Fibroblast of peridontal ligament (primary cell): ENCODE data around the gene FCF1.

Experiments used
- DNase-seq: peaks from one replicate; pipeline ENCODE4 v3.0.0-alpha.2; 2010; ENCODE audit errors: extremely low read depth

Gene FCF1

GRCh38 chr14:74712499-74713394, at the start of gene FCF1, which contains the start of gene AREL1:
TSS of gene FCF1 (plus strand) at chr14:74713144. CDS start at chr14:74713198, 54 bp downstream.
TSS of gene AREL1 (minus strand) at chr14:74713080. CDS start at chr14:74685615, 27,465 bp downstream.
- DNase-seq = peak; percentile 93

DNA sequence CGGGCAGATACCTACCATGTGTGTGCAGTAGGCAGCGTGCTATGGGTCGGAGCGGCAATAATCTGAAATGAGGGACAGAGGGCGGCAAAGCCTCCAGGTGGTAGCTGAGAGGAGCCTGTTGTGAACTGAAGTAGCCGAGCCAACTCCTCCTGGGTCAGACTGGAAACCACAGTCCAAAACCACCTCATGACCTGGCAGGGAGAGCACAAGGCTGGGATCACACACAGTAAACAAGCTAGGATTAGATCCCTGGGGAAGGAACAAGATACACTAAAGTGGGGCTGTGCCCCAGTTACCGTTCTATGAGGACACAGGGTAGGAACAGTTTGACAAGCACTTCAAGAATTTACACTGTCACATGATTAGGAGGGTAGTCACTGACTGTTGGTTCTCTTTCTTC, 49.1 kb upstream of the FCF1 start:
- no peak for DNase-seq

DNA sequence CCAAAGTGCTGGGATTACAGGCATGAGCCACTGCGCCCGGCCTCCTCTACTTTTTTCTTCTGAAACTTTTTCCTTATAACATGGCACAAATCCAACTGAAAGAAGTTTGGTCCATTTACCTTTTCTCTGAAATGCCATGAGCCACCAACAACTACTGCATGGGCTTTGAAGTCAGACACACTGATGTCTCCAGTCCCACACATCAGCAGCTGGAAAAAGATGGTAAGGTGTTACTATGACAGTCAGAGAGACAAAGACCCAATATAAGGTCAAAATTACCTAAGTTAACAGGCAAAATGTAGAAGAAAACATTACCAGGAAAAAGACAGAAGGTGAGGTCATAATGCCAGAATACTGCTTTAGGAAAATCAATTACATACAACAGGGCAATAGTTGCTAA, 48.2 kb upstream of the FCF1 start:
- DNase-seq = no peak

DNA sequence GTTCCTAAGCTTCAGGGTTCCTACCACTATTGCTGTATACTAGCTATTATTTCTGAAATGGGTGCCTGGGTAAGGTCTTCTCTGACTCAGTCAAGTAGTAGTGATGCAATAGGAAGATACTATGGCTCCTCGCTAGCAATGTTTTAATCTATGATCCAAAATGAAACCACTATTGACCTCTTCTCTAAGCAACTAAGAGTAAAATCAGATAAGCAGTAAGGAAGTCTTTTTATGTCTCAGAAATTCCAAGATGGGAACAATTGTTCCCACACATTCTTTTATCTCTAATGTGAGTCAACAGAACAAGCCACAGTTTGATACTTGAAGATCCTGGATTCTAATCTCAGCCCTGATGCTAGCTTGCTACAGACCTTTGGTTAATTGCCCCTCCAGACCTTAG, 45.2 kb upstream of the FCF1 start:
- DNase-seq = no peak

DNA sequence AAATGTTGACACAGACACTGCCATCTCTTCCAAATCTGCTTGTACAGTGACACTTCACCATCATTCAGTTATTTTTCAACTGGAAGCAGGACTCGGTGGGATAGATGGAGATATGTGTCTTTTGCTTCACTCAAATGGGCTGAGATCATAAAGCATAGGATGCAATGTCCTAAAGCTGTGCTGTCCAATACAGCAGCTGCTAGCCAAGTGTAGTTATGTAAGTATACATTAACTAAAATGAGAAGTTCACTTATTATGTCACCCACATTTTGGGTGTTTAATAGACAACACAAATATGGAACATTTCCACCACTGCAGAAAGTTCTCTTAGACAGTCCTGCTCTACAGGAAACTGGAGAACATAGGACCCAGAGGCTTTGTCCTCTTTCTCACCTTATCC, 43.7 kb upstream of the FCF1 start:
- DNase-seq = no peak

DNA sequence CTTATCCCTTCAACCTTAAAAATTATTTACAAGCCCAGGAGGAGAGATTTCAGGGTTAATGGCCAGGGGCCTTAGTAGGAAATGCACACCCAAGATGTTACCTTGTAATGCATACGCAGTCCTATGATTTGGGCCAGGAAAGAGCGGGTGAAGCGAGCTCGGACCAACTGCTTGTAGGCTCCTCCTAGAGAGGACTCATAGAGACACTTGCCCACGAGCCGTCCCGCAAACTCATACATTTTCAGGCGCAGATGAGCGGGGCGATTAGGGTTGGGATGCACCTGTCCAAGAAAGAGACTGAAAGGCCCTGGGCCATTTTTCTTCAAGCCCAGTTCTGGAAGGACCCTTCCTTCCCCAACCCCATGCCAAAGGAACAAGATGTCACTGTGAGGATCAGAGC, 43.1 kb upstream of the FCF1 start:
- DNase-seq = no peak

DNA sequence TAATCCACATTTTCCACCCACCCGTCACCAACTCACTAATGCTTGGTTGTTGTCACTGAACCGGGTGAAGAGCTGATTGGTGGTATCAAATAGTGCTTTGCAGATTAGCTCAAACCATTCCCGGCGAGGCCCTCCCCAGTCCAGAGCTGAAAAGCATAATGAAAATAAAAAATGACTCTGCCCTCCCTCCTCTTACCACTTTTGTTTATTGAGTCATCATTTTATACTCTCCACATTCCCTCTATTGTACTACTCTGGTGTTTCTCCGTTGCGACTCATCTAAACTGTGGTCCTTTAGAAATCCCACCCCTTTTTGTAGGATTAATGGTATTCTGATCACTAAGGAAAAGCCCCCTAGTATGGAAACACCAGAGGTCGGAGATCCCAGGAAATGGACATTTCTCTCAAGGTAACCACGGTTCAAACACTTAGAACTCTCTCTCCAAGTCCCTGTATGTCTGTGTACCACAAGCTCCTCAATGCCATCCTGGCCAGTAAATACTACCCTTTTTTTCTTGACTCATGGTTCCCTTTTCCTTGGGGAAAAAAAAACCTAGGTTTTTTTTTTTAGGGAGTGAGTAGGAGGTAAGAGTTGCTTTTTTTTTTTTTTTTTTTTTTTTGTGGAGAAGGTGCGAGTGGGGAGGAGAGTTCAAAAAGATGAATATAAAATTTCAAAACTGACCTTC, 42.1 kb upstream of the FCF1 start:
- peak; percentile 78 for DNase-seq

DNA sequence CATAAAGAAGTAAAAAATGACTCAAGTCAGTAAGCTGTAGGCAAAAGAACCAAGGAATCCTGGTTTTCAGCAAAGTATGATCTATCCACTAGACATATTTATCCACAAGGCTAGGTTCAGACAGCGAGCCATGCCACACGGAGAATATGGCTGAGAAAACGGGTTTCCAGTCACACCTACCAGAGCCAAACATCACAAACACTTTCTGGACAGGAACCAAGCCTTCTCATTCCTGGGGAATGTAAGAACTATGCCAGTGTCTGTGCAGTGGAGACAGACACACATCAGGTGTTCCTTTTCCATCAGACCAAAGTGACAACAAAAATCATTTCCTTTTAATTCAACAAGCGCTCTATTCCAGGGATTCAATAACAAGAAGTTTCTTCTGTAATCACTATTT, 41.2 kb upstream of the FCF1 start:
- DNase-seq = peak; percentile 56

GRCh38 chr14:74673768-74674167, 39.2 kb upstream of the FCF1 start:
- no peak for DNase-seq

DNA sequence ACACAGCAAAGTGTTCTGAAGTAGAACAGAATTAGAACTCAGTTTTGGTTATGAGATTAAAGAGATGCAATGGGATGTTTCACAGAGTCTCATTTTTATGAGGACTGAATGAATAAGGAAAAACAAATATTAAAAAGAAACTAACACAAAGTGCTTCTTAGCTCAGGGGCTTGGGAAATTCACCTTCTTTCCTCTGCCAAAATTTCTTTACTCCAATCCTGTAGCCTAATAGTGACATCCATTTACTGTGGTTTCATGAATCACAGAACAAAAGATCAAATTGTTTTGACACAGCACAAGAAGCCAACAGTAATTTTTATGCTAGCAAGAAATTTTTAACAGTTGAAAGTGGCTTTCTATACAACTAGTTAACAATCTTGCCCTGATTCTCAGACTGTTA, 37.7 kb upstream of the FCF1 start:
- no peak for DNase-seq

- DNase-seq = no peak
These were observed 30.6 kb upstream of the FCF1 start for GRCh38 chr14:74682169-74682952.

GRCh38 chr14:74683406-74683805, 29.5 kb upstream of the FCF1 start:
- no peak for DNase-seq

GRCh38 chr14:74684434-74684833, 28.5 kb upstream of the FCF1 start:
- DNase-seq = no peak

DNA sequence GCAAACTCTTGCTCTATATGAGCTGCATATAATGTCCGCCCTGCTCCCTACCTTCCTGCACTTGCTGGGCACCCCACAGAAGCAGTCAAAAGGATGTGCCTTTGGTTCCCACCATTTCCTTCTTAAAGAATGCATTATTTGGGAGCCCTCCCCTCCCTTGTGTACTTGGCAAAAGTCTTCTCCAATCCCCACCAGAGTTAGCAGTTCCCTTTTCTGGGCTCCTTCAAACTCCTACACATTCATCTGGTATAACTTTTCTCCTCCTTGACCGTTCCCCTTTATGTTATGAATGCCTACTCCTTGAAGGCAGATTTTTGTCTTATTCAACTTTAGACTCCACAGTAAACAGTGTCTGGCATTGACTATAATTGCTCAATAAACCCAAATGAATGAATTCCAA, 27.9 kb upstream of the FCF1 start:
- DNase-seq = no peak

- no peak for DNase-seq
These were observed 26.8 kb upstream of the FCF1 start for GRCh38 chr14:74685921-74686678.

GRCh38 chr14:74691456-74691855, 21.5 kb upstream of the FCF1 start:
- peak; percentile 10 for DNase-seq

- DNase-seq = no peak
These were observed 19.8 kb upstream of the FCF1 start for GRCh38 chr14:74693191-74693590.

DNA sequence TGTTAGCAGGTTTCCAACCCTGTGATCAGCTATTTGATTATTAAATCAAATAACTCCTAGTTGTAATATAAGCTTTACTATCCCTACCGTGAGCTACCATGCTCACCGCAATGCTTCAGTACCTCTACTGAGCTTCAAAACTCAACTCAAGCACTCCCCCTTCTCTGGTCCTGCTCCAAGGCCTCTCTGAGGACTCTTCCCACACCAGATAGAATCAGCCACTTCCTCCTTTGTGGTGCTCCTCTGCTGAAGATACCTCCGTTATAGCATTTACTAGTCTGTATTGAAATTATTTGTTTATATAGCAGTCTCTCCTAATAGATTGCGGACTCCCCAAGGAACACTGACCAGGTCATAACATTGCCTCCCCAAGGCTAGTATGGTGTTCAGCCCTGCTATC, 17.5 kb upstream of the FCF1 start:
- DNase-seq = no peak

- peak; percentile 11 for DNase-seq
These were observed 15.9 kb upstream of the FCF1 start for GRCh38 chr14:74697011-74697410.

DNA sequence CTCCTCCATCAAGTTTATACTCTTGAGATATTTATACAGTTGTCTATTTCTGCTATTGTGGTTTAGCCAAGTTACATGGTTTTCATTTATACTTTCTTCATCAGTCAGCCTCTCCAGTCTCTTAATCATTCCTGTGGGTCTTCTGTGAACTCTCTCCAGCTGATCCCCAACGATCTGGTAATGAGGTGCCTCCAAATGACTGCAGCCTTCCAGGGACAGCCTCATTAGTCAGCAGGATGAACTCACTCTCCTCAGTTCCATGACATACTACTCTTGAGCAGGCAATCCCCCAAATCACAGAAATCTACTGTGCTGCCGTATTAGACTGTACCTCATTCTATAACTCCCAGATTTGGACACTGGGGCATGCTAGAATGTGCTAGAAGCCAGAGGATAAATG, 15.4 kb upstream of the FCF1 start:
- peak; percentile 89 for DNase-seq

- no peak for DNase-seq
These were observed 15.0 kb upstream of the FCF1 start for GRCh38 chr14:74697976-74698375.

DNA sequence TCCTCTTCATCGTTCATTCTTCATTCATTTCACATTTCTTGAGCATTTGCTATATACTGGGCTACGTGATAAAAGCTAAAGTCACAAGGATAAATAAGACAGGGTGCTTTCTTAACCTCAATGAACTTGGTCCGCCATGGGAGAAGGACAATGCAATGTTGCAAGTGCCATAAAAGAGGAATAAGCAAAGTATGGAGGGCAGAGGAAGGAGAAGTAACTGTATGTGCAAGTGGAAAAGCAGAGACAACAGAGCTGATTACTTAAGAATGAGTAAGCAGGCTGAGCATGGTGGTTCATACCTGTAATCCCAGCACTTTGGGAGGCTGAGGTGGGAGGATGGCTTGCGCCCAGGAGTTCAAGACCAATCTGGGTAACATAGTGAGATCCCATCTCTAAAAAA, 14.5 kb upstream of the FCF1 start:
- DNase-seq = no peak
